Gastrocnemius medialis (tissue), 4 donors: ENCODE results near the gene RAB43. TPM values are rescaled to one million over a fixed set of nuclear protein-coding genes. Genes with fewer than 3 reads are reported as not detected.

Experiments
- ATAC-seq, 2 donors: fragments of 150-250 bp; one replicate each; pipeline ENCODE4 v1.9.1; 2016
- DNase-seq, 2 donors: peaks; one replicate each; pipeline ENCODE4 v3.0.0-alpha.2; 2019
- H3K27ac ChIP-seq, 4 donors: fragments of 200-600 bp; sonication (generic); 1 replicate in 1 of 4; 2 replicates in 3 of 4; pipeline ENCODE4 v1.5.1; 2016 to 2018; ENCODE audit warnings: mild to moderate bottlenecking in 2 of 4, moderate library complexity in 1 of 4
- H3K27me3 ChIP-seq, 3 donors: fragments of 200-600 bp; sonication (generic) in 2 of 3; 1 replicate in 1 of 3; 2 replicates in 2 of 3; pipeline versions ENCODE4 v1.5.1 to v1.6.0; 2016 to 2019; ENCODE audit warnings: mild to moderate bottlenecking in 1 of 3, moderate library complexity in 1 of 3
- H3K36me3 ChIP-seq, 2 donors: fragments of 200-600 bp; sonication (generic) in 1 of 2; one replicate each; pipeline ENCODE4 v1.5.1; 2017 to 2018
- H3K4me1 ChIP-seq, 2 donors: fragments of 200-600 bp; sonication (generic) in 1 of 2; one replicate each; pipeline ENCODE4 v1.5.1; 2016 to 2017; ENCODE audit warnings: mild to moderate bottlenecking in 2 of 2
- H3K4me3 ChIP-seq, 4 donors: fragments of 200-600 bp; sonication (generic) in 3 of 4; 1 replicate in 1 of 4; 2 replicates in 3 of 4; pipeline ENCODE4 v1.5.1; 2016 to 2019; ENCODE audit warnings: mild to moderate bottlenecking in 2 of 4
- H3K9me3 ChIP-seq, 3 donors: fragments of 200-600 bp; sonication (generic) in 2 of 3; 1 replicate in 1 of 3; 2 replicates in 2 of 3; pipeline ENCODE4 v1.5.1; 2016 to 2019
- CTCF ChIP-seq, 5 experiments: fragments of 450-650 bp in 3 of 5; fragments of 200-600 bp in 2 of 5; sonication (generic) in 2 of 5; IDR thresholded peaks in 4 of 5; conservative IDR thresholded peaks in 1 of 5; 1 replicate in 4 of 5; 2 replicates in 1 of 5; pipeline ENCODE4 v1.5.1; 2016 to 2019; ENCODE audit warnings: antibody characterized with exemption in 5 of 5, mild to moderate bottlenecking in 3 of 5, moderate library complexity in 3 of 5
- POLR2A ChIP-seq, 2 donors: fragments of 450-650 bp; IDR thresholded peaks; one replicate each; pipeline ENCODE4 v1.6.1; 2017; ENCODE audit warnings: antibody characterized with exemption in 2 of 2, mild to moderate bottlenecking in 2 of 2, moderate library complexity in 2 of 2
- in situ Hi-C, 4 donors: fragments of 200-750 bp; cut with MboI; loops; one replicate each; pipeline versions ENCODE4 v1.15.0 to v1.8.0; 2017; ENCODE audit warnings: low sequenced_read_pairs in 4 of 4
- intact Hi-C: fragments of 100-400 bp; cut with DNase I; formaldehyde crosslinking; loops from one replicate; pipeline ENCODE4 v1.15.1; 2023; ENCODE audit warnings: low total_unique reads
- total RNA-seq, 4 donors: library from RNA; depleted of rRNA; stranded (reverse); fragments of >200 nt; gene quantifications; one replicate each; pipeline versions ENCODE4 v1.1.0 to v1.2.3, GENCODE V29; 2016

The RAB43 gene
- total RNA-seq, 4 donors from 2014 or later, result 1.1 to 3.9 (median 2.5) TPM

GRCh38 chr3:129128357-129129155 lies 7.0 kb upstream of the RAB43 start:
- Histone ChIP-seq H3K27me3 (no peaks in the 10 kb centered on the region), H3K27ac (no peak overlapping the region), H3K4me1 (no peaks in the 10 kb centered on the region), H3K9me3 (no peaks in the 10 kb centered on the region), H3K36me3 (peaks cover 0 to 62% of the 10 kb centered on the region in 2 donors), H3K4me3 (no peak overlapping the region)
- ATAC-seq (no peak), DNase-seq (no peak)
- TF ChIP-seq CTCF (IDR thresholded peaks at IDR 0.05 in 4 of 5, conservative IDR thresholded peaks at IDR 0.05 in 1 of 5) (no peak), POLR2A (IDR thresholded peaks at IDR 0.05) (no peak)
- in situ Hi-C loops (no loop called here), intact Hi-C loops (no loop called here)

- Histone ChIP-seq H3K36me3 (peaks cover 0 to 44% of the 10 kb centered on the region in 2 donors), H3K9me3 (no peaks in the 10 kb centered on the region), H3K27me3 (no peaks in the 10 kb centered on the region), H3K27ac (no peak overlapping the region), H3K4me1 (peaks cover 0 to 4% of the 10 kb centered on the region in 2 donors), H3K4me3 (no peak overlapping the region)
- TF ChIP-seq CTCF (IDR thresholded peaks at IDR 0.05 in 4 of 5, conservative IDR thresholded peaks at IDR 0.05 in 1 of 5) (no peak), POLR2A (IDR thresholded peaks at IDR 0.05) (no peak)
- ATAC-seq (no peak), DNase-seq (no peak)
- intact Hi-C loops, result no loop called here
- in situ Hi-C loops, result no loop called here
Observed at GRCh38 chr3:129126726-129127280, 5.2 kb upstream of the RAB43 start.

GRCh38 chr3:129123314-129124060 lies 1.9 kb upstream of the RAB43 start:
- in situ Hi-C loops, result no loop called here
- TF ChIP-seq POLR2A (IDR thresholded peaks at IDR 0.05), result no peak
- TF ChIP-seq CTCF (IDR thresholded peaks at IDR 0.05 in 4 of 5, conservative IDR thresholded peaks at IDR 0.05 in 1 of 5), result no peak
- intact Hi-C loops, result loop anchor here (2.0 to 5.0 kb wide), 2 partner anchors 125 to 194 kb away; partner anchors contain the start of gene COPG1

GRCh38 chr3:129122412-129123011 lies 908 bp upstream of the RAB43 start:
- peaks cover 0 to 3% of the 10 kb centered on the region in 2 donors for H3K36me3 ChIP-seq
- no peak for DNase-seq
- in situ Hi-C loops (no loop called here), intact Hi-C loops (loop anchor here (2.0 to 5.0 kb wide), 2 partner anchors 126 to 195 kb away; partner anchors contain the start of gene COPG1)
- peak overlapping the region; percentile 74 to 85 (median 80) for H3K4me3 ChIP-seq
- ATAC-seq, result peak in 1 of 2 donors; percentile 8
- no peaks in the 10 kb centered on the region for H3K27me3 ChIP-seq
- peak overlapping the region; percentile 87 to 92 (median 90) for H3K27ac ChIP-seq
- no peak for TF ChIP-seq CTCF (IDR thresholded peaks at IDR 0.05 in 4 of 5, conservative IDR thresholded peaks at IDR 0.05 in 1 of 5)
- no peak for TF ChIP-seq POLR2A (IDR thresholded peaks at IDR 0.05)
- H3K9me3 ChIP-seq, result no peaks in the 10 kb centered on the region
- peaks cover 15 to 19% of the 10 kb centered on the region in 2 donors for H3K4me1 ChIP-seq

More at GRCh38 chr3:129123314-129124060, 1.9 kb upstream of the RAB43 start:
- no peak for ATAC-seq
- no peak for DNase-seq
- H3K27me3 ChIP-seq, result no peaks in the 10 kb centered on the region
- H3K4me3 ChIP-seq, result no peak overlapping the region
- peak overlapping the region in 2 of 4 donors; percentile 87 to 92 for H3K27ac ChIP-seq
- peaks cover 0 to 11% of the 10 kb centered on the region in 2 donors for H3K36me3 ChIP-seq
- no peaks in the 10 kb centered on the region for H3K9me3 ChIP-seq
- peaks cover 15 to 19% of the 10 kb centered on the region in 2 donors for H3K4me1 ChIP-seq
